ENCODE data around the gene GCNT1. TPM values are rescaled to one million over a fixed set of nuclear protein-coding genes. Genes with fewer than 3 reads are reported as not detected.
"Not testable (repeated sequence)": the region's sequence is repeated elsewhere in the genome, so short reads cannot be mapped to it uniquely, and the experiment has no call there.

GCNT1 gene
- total and polyA plus RNA-seq, 3 experiments from 2014 or later, result 4.3 to 20.9 (median 14.8) TPM

DNA sequence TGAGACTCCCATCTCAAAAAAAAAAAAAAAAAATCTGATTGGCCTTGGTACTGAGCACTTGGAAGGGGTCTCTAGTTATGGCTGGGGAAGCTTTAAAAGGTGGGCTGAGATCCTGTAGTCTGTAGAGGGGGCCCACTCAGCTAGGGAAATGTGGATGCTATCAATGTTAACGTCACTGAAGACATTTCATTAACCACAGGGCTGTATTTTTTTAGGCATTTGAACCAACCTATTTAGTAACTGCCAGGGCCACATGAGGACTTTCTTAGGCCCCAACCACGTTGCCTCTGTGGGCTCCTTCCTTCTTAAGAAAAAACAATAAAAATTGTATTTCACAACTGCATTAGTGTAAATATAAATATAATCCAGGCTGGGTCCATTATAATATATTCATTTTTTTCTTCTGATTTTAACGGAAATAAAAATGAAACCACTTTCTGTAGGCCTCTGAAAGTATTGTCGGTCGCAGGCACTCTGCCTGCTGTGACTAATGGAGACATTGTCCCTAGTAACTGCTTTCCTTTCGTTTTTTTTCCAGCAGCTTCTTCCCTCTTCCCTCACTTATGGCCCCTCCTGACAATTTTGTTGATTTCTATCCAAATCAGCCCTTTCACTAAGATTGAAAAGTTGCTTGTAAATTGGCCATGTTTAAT lies 71.6 kb downstream of the GCNT1 start:
- peak overlapping the region in 4 of 7 donors; percentile 10 to 82 (median 38) for H3K4me3 Mint-ChIP-seq
- no peak for DNase-seq
- Histone ChIP-seq H3K36me3 (ENCODE audit: insufficient read depth, low read length) (no peaks in the 10 kb centered on the region), H3K27ac (ENCODE audit: low read depth, low read length) (no peak overlapping the region), H3K9me3 (ENCODE audit: low read length) (no peaks in the 10 kb centered on the region), H3K27me3 (ENCODE audit: insufficient read depth, low read length, poor library complexity, severe bottlenecking) (no peaks in the 10 kb centered on the region), H3K4me3 (ENCODE audit: low read length) (no peak overlapping the region), H3K4me1 (ENCODE audit: insufficient read depth, low read length) (no peaks in the 10 kb centered on the region)
- peaks cover 5 to 27% (median 5%) of the 10 kb centered on the region in 3 donors for H3K4me1 Mint-ChIP-seq
- ChIA-PET POLR2A (no interaction called here), CTCF (no interaction called here)
- peak overlapping the region in 4 of 8 donors; percentile 41 to 91 (median 80) for H3K27ac Mint-ChIP-seq
- H3K36me3 Mint-ChIP-seq, result no peaks in the 10 kb centered on the region
- no peaks in the 10 kb centered on the region for H3K9me3 Mint-ChIP-seq
- H3K27me3 Mint-ChIP-seq, result peaks cover 0 to 2% of the 10 kb centered on the region in 2 donors

GRCh38 chr9:76531231-76531780 lies 72.3 kb downstream of the GCNT1 start:
- H3K36me3 Mint-ChIP-seq, result no peaks in the 10 kb centered on the region
- Histone ChIP-seq H3K9me3 (ENCODE audit: low read length) (no peaks in the 10 kb centered on the region), H3K27me3 (ENCODE audit: insufficient read depth, low read length, poor library complexity, severe bottlenecking) (no peaks in the 10 kb centered on the region), H3K36me3 (ENCODE audit: insufficient read depth, low read length) (no peaks in the 10 kb centered on the region), H3K4me3 (ENCODE audit: low read length) (no peak overlapping the region), H3K4me1 (ENCODE audit: insufficient read depth, low read length) (no peaks in the 10 kb centered on the region), H3K27ac (ENCODE audit: low read depth, low read length) (no peak overlapping the region)
- DNase-seq, result no peak
- peaks cover 5 to 27% (median 5%) of the 10 kb centered on the region in 3 donors for H3K4me1 Mint-ChIP-seq
- CTCF ChIA-PET, result no interaction called here
- H3K9me3 Mint-ChIP-seq, result no peaks in the 10 kb centered on the region
- H3K4me3 Mint-ChIP-seq, result no peak overlapping the region
- H3K27me3 Mint-ChIP-seq, result peaks cover 0 to 2% of the 10 kb centered on the region in 2 donors
- no peak overlapping the region for H3K27ac Mint-ChIP-seq
- POLR2A ChIA-PET, result no interaction called here

GRCh38 chr9:76532877-76533276 lies 73.9 kb downstream of the GCNT1 start:
- H3K27me3 Mint-ChIP-seq; H3K4me3 Mint-ChIP-seq; CTCF ChIA-PET; H3K9me3 ChIP-seq (ENCODE audit: low read length); H3K36me3 ChIP-seq (ENCODE audit: insufficient read depth, low read length); H3K36me3 Mint-ChIP-seq; H3K27ac ChIP-seq (ENCODE audit: low read depth, low read length); H3K9me3 Mint-ChIP-seq; DNase-seq; H3K4me3 ChIP-seq (ENCODE audit: low read length); H3K27me3 ChIP-seq (ENCODE audit: insufficient read depth, low read length, poor library complexity, severe bottlenecking); H3K4me1 ChIP-seq (ENCODE audit: insufficient read depth, low read length); POLR2A ChIA-PET: not testable (repeated sequence)
- Mint-ChIP-seq H3K4me1 (peaks cover 5 to 27% (median 5%) of the 10 kb centered on the region in 3 donors), H3K27ac (peak overlapping the region in 1 of 8 donors; percentile 61)

- ChIA-PET POLR2A (no interaction called here), CTCF (interaction anchor here (0.7 kb wide), 1 partner anchor 75 kb away, joined by 3 read pairs; the partner anchor contains the start of gene GCNT1)
- Mint-ChIP-seq H3K4me3 (no peak overlapping the region), H3K4me1 (peaks cover 5 to 27% (median 5%) of the 10 kb centered on the region in 3 donors), H3K27ac (no peak overlapping the region), H3K9me3 (no peaks in the 10 kb centered on the region), H3K27me3 (no peaks in the 10 kb centered on the region), H3K36me3 (no peaks in the 10 kb centered on the region)
- H3K9me3 ChIP-seq (ENCODE audit: low read length), result no peaks in the 10 kb centered on the region
- H3K4me1 ChIP-seq (ENCODE audit: insufficient read depth, low read length), result no peaks in the 10 kb centered on the region
- no peaks in the 10 kb centered on the region for H3K27me3 ChIP-seq (ENCODE audit: insufficient read depth, low read length, poor library complexity, severe bottlenecking)
- no peaks in the 10 kb centered on the region for H3K36me3 ChIP-seq (ENCODE audit: insufficient read depth, low read length)
- DNase-seq, result no peak
- no peak overlapping the region for H3K27ac ChIP-seq (ENCODE audit: low read depth, low read length)
- H3K4me3 ChIP-seq (ENCODE audit: low read length), result no peak overlapping the region
Measured at GRCh38 chr9:76534026-76534425, 75.0 kb downstream of the GCNT1 start.

DNA sequence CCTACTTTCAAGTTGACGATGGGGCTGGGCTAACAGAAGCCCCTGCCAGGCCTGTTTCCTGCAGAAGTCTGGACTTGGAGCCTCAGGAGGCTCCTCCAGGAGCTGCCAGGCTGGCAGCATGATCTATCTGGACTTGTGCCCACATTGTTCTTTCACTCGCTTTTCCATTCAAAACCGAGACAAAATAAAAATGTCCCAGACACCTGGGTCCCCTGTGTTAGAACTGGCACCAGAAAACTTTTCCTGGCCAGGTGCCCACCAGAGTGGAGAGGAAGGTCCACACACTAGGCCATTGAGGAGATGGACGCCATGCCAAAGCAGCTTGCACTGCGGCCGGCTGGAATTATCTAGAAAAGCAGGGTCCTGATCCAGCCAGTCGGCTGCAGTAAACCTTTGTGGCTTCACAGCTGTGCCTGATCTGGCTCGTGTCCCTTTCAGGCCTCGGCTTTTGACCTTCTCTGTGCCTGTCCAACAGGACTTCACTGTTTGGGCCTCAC lies 78.2 kb downstream of the GCNT1 start:
- H3K4me1 Mint-ChIP-seq, result peaks cover 0 to 16% (median 3%) of the 10 kb centered on the region in 3 donors

GRCh38 chr9:76539180-76539579 lies 80.2 kb downstream of the GCNT1 start:
- H3K36me3 Mint-ChIP-seq, result no peaks in the 10 kb centered on the region
- DNase-seq, result no peak
- peaks cover 0 to 2% (median 0%) of the 10 kb centered on the region in 3 donors for H3K4me1 Mint-ChIP-seq
- no peaks in the 10 kb centered on the region for H3K27me3 Mint-ChIP-seq
- ChIA-PET CTCF (no interaction called here), POLR2A (no interaction called here)
- H3K27ac Mint-ChIP-seq, result no peak overlapping the region
- Histone ChIP-seq H3K27ac (ENCODE audit: low read depth, low read length) (no peak overlapping the region), H3K27me3 (ENCODE audit: insufficient read depth, low read length, poor library complexity, severe bottlenecking) (no peaks in the 10 kb centered on the region), H3K9me3 (ENCODE audit: low read length) (no peaks in the 10 kb centered on the region), H3K4me3 (ENCODE audit: low read length) (no peak overlapping the region), H3K4me1 (ENCODE audit: insufficient read depth, low read length) (no peaks in the 10 kb centered on the region), H3K36me3 (ENCODE audit: insufficient read depth, low read length) (no peaks in the 10 kb centered on the region)
- H3K4me3 Mint-ChIP-seq, result no peak overlapping the region
- no peaks in the 10 kb centered on the region for H3K9me3 Mint-ChIP-seq

More for the DNA sequence above, 78.2 kb downstream of the GCNT1 start:
- Mint-ChIP-seq H3K9me3 (no peaks in the 10 kb centered on the region), H3K27me3 (no peaks in the 10 kb centered on the region), H3K27ac (no peak overlapping the region), H3K36me3 (no peaks in the 10 kb centered on the region), H3K4me3 (no peak overlapping the region)
- Histone ChIP-seq H3K9me3 (ENCODE audit: low read length) (no peaks in the 10 kb centered on the region), H3K27me3 (ENCODE audit: insufficient read depth, low read length, poor library complexity, severe bottlenecking) (no peaks in the 10 kb centered on the region), H3K4me1 (ENCODE audit: insufficient read depth, low read length) (no peaks in the 10 kb centered on the region), H3K36me3 (ENCODE audit: insufficient read depth, low read length) (no peaks in the 10 kb centered on the region), H3K27ac (ENCODE audit: low read depth, low read length) (no peak overlapping the region), H3K4me3 (ENCODE audit: low read length) (no peak overlapping the region)
- DNase-seq, result no peak
- POLR2A ChIA-PET, result no interaction called here
- CTCF ChIA-PET, result no interaction called here

DNA sequence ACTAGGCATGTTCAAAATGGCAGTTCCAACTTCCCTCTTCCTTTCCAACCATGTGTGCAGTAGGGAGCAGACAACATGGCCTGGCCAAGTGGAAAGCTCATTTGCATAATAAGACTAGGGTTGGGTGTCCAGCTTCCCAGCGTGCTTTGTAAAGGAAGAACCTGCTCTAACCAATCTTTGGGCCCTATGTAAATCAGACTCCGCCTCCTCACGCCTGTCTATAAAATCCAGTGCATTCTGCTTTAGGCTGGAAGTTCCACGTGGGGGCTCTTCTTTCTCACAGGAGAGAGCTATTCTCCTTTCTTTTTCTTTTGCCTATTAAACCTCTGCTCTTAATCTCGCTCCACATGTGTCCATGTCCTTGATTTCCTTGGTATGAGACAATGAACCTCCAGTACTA lies 83.4 kb downstream of the GCNT1 start:
- CTCF ChIA-PET, result no interaction called here
- Histone ChIP-seq H3K9me3 (ENCODE audit: low read length) (no peaks in the 10 kb centered on the region), H3K4me1 (ENCODE audit: insufficient read depth, low read length) (no peaks in the 10 kb centered on the region), H3K27ac (ENCODE audit: low read depth, low read length) (no peak overlapping the region), H3K36me3 (ENCODE audit: insufficient read depth, low read length) (no peaks in the 10 kb centered on the region), H3K4me3 (ENCODE audit: low read length) (no peak overlapping the region), H3K27me3 (ENCODE audit: insufficient read depth, low read length, poor library complexity, severe bottlenecking) (no peaks in the 10 kb centered on the region)
- Mint-ChIP-seq H3K9me3 (no peaks in the 10 kb centered on the region), H3K36me3 (no peaks in the 10 kb centered on the region), H3K4me1 (no peaks in the 10 kb centered on the region), H3K4me3 (no peak overlapping the region), H3K27ac (peak overlapping the region in 1 of 8 donors; percentile 52), H3K27me3 (no peaks in the 10 kb centered on the region)
- no peak for DNase-seq
- POLR2A ChIA-PET, result no interaction called here

GRCh38 chr9:76545191-76545590 lies 86.2 kb downstream of the GCNT1 start:
- CTCF ChIA-PET, result interaction anchor here (1.2 kb wide), 1 partner anchor 10 kb away, joined by 4 read pairs; no protein-coding TSS in a partner anchor
- H3K27me3 Mint-ChIP-seq, result peaks cover 0 to 2% of the 10 kb centered on the region in 2 donors

More at GRCh38 chr9:76545191-76545590, 86.2 kb downstream of the GCNT1 start:
- no peaks in the 10 kb centered on the region for H3K9me3 ChIP-seq (ENCODE audit: low read length)
- POLR2A ChIA-PET, result no interaction called here
- H3K4me3 ChIP-seq (ENCODE audit: low read length), result no peak overlapping the region
- H3K27ac Mint-ChIP-seq, result no peak overlapping the region
- H3K36me3 Mint-ChIP-seq, result no peaks in the 10 kb centered on the region
- H3K27me3 ChIP-seq (ENCODE audit: insufficient read depth, low read length, poor library complexity, severe bottlenecking), result no peaks in the 10 kb centered on the region
- peaks cover 0 to 2% (median 0%) of the 10 kb centered on the region in 5 donors for H3K9me3 Mint-ChIP-seq
- H3K27ac ChIP-seq (ENCODE audit: low read depth, low read length), result no peak overlapping the region
- no peak for DNase-seq
- H3K4me1 ChIP-seq (ENCODE audit: insufficient read depth, low read length), result no peaks in the 10 kb centered on the region
- no peak overlapping the region for H3K4me3 Mint-ChIP-seq
- no peaks in the 10 kb centered on the region for H3K36me3 ChIP-seq (ENCODE audit: insufficient read depth, low read length)
- no peaks in the 10 kb centered on the region for H3K4me1 Mint-ChIP-seq

Data from CD8-positive, alpha-beta memory T cell (primary cell).